ENCODE results near the gene ARL5C.
"Not testable (repeated sequence)": the region's sequence is repeated elsewhere in the genome, so short reads cannot be mapped to it uniquely, and the experiment has no call there.

Gene ARL5C

DNA sequence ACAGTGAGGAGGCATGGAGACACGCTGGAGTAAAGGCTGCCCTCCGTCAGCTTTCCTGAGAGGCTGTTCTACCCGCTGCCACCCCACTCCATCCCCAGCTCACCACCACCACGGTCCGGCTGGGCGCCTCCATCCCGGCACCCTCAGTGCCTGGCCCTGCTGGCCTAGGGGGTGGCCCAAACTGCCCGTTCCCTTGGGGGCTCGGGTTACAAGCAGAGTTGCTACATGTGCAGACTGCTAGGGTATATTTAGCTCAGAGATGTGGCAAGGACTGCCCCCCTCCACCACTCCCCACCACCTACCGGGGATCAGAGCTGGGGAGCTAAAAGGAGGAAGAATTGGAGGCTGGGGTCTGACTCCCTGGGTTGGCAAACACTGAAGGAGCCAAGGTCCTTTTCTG is 27.4 kb upstream of the ARL5C start:
- DNase-seq: no peak

GRCh38 chr17:39192901-39193300 is 26.9 kb upstream of the ARL5C start:
- DNase-seq: no peak

GRCh38 chr17:39191750-39192510 is 26.0 kb upstream of the ARL5C start:
- DNase-seq: no peak

DNA sequence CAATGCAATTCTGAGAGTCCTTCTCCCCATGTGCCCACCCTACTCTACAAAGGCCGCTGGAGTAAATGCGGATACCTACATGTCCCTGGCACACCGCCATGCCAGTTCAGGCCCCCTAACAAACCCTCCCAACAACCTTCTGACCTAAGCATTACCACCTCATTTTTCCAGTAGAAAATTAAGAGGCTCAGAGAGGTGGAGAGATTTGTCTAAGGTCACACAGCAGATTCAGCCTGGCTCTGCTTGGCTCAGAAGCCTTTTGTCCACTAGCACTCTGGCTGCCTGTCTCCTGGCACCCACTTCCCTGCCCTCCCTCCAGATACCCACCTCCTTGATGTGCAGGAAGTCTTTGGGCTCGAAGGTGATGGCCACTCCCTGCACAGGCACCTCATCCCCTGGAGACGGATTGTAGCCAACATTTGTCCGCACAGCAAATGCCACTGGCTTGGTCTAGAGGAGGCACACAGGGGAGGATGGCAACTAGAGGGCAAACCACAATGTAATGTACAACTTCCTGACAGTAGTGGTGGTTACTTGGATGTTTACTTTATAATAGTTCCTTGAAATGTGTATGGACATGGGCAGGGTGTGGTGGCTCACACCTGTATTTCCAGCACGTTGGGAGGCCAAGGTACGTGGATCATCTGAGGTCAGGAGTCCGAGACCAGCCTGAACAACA is 21.3 kb upstream of the ARL5C start:
- no peak for DNase-seq

- no peak for DNase-seq
Measured at GRCh38 chr17:39186481-39187002, 20.6 kb upstream of the ARL5C start.

GRCh38 chr17:39183720-39184119 is 17.8 kb upstream of the ARL5C start:
- DNase-seq: no peak

DNA sequence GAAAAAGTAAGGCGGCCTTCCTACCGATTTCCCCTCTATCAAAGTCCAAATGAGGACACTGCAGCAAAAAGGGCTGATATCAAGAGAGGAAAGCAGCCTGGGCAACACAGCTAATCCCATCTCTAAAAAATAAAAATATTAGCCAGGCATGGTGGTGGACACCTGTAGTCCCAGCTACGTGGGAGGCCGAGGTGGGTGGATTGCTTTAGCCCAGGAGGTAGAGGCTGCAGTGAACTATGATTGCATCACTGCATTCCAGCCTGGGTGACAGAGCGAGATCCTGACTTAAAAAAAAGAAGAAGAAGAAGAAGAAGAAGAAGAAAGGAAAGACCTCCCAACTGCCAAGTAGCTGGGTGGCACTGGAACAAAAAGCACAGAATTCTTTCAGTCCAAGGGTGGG is 17.1 kb upstream of the ARL5C start:
- no peak for DNase-seq

- no peak for DNase-seq
Measured at GRCh38 chr17:39181303-39181702, 15.3 kb upstream of the ARL5C start.

DNA sequence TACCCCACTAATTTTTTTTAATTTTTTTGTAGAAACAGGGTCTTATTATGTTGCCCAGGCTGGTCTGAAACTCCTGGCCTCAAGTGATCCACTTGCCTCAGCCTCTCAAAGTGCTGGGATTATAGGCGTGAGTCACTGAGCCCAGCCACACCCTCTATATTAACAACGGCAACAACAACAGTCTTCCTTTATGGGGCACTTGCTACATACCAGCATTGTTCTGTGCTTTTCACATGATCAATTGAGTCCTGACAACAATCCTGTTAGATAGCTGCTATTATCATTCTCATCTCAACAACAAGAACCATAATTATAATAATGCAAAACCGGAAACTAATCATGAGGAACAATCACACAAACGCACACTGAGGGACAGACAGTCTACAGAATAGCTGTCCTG is 12.6 kb upstream of the ARL5C start:
- DNase-seq: no peak

DNA sequence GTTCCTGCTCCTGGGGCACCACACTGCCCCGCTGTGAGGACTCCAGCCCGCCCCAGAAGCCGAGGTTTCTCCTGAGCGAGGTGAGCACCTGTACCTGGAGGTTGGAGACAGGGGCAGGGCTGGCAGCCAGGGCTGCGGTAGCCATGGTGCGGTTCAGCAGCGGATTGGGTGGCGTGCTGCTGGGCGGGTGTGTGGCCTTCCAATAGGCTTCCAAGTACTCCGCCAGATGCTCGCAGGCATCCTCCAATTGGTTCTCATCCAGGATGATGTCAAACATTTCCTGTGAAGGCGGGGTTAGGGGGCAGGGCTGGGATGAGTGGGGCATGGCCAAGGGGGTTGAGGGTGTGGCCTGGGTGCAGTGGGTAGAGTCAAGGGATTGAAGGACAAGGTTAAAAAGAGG is 11.3 kb upstream of the ARL5C start:
- DNase-seq: no peak

DNA sequence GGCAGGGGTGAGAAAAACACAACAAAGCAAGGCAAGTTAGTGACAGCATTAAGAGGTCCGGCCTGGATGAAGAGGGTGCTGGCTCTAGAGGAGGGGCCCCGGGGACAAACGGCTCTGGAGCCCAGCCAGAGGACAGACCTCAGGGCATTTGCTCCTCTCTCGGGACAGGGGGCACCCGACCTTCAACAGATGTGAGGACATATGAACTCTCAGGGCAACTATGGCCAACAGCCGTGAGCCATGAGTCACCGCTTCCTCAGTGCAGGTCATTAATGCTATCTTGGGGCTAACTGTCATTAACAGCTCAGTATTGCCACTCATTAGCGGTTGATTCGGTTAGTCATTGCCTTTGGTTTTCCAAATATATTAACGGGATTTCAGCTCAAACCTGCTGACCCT is 9.7 kb upstream of the ARL5C start:
- DNase-seq: no peak

- peak; percentile 67 for DNase-seq
Measured at GRCh38 chr17:39174920-39175694, 9.1 kb upstream of the ARL5C start.

DNA sequence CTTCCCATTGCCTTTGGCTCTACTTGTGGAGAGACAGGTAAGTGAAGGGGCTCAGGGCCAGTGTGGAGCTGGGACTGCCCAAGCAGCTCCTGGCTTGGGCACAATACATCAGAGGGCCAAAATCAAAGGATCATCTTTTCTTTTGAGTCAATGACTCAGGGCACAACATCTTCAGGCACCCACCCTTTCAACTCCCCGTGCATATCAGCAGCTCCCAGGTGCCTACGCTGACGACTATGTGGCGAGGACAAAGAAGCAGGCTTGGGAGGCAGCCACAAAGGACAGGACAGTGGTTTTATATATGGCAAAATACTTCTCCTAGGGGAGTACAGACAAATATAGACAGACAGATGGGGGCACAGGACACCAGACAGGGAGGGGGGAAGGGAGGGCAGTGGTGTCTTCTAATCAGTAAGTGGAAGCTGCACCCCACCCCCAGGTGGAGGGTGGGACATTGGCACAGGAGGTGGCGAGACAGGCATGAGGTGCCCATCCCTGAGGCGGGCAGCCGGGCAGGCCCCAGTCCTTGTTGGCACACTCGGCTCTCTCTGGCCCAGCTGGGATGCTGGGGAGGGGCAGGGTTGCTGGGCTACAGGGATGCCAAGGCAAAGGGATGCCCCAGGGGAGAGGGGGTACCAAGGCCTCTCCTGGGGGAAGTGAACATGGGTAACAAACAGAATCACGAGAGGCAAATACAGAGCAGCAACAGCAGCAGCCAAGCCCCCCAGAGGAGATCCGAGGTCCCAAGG is 7.7 kb upstream of the ARL5C start:
- no peak for DNase-seq

- no peak for DNase-seq
Measured at GRCh38 chr17:39173080-39173479, 7.1 kb upstream of the ARL5C start.

- no peak for DNase-seq
Measured at GRCh38 chr17:39171933-39172332, 6.0 kb upstream of the ARL5C start.

DNA sequence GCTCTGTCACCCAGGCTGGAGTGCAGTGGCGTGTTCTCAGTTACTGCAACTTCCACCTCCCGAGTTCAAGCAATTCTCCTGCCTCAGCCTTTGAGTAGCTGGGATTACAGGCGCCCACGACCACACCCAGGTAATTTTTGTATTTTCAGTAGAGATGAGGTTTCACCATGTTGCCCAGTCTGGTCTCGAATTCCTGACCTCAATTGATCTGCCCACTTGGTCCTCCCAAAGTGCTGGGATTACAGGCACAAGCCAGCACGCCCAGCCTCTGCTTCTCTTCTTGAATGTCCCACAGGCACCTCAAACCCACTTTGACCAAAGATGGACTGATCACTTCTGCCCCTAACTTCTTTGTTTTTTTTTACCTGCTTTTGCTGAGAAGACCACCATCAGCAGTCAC is 4.6 kb upstream of the ARL5C start:
- no peak for DNase-seq

DNA sequence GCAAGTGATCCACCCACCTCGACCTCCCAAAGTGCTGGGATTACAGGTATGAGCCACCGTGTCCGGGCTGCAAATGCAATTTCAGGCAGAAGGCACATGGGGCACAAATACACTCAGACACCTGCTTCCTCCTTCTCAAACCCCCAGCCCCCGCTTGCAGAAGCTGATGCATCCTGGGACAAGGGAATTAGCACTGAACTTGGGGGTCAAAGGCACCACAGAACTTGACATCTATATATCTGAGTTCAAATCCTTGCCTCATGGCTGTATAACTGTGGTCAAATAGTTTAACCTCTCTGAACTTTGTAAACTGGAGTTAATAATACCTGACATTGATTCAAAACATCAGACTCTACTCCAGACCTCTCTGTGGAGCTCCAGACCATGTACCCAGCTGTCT is 4.1 kb upstream of the ARL5C start:
- DNase-seq: no peak

- no peak for DNase-seq
Measured at GRCh38 chr17:39169518-39169917, 3.6 kb upstream of the ARL5C start.

DNA sequence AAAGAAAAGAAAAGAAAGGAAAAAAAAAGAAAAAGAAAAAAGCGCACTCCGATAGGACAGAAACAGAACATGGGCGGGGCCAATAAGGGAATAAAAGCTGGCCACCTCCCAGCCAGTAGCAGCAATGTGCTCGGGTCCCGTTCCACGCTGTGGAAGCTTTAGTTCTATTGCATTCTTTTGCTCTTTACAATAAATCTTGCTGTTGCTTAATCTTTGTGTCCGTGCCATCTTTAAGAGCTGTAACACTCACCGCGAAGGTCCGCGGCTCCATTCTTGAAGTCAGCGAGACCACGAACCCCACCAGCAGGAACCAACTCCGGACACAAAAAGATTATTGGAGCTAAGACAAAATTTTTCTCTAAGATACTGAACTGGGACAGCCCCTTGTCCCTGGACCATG is 3.1 kb upstream of the ARL5C start:
- DNase-seq: no peak

GRCh38 chr17:39168503-39168902 is 2.5 kb upstream of the ARL5C start:
- DNase-seq: not testable (repeated sequence)

GRCh38 chr17:39167476-39167875 is 1.5 kb upstream of the ARL5C start:
- no peak for DNase-seq

GRCh38 chr17:39166437-39167335 is 725 bp upstream of the ARL5C start:
- no peak for DNase-seq
